Astrocyte (in vitro differentiated cells and primary cell): ENCODE results near the gene RNF133.

Experiments
- CTCF ChIP-seq: IDR thresholded peaks from 2 replicates; pipeline ENCODE4 v1.5.1; 2011; ENCODE audit warnings: low read depth, mild to moderate bottlenecking, inconsistent platforms, low read length, moderate library complexity; ENCODE audit not compliant: insufficient read depth
- EZH2 ChIP-seq: IDR thresholded peaks from 2 replicates; pipeline ENCODE4 v1.6.1; 2012; ENCODE audit warnings: mild to moderate bottlenecking, low read length, inconsistent platforms; ENCODE audit not compliant: insufficient read depth

DNA sequence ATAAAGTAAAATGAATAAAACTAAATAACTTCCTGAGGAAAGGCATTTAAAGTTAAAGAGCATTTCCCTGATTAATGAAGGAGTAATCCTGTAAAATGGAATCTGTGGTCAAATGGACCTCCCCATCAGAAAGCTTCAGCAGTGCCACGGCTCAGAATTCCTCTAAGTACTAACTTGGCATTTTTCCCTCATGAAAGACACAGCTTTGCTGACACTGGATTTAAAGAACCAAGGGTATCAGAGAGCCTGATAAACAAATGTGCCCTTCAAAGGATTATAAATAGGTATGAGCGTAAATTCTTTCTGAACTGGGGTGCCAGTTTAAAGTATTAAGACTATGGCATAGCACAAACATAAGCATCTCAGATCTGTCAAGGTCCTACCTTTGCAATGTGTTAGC is 28.0 kb upstream of the RNF133 start:
- TF ChIP-seq EZH2 (no peak), CTCF (no peak)
